ENCODE measurements around the gene PBXIP1. TPM values are rescaled to one million over a fixed set of nuclear protein-coding genes. Genes with fewer than 3 reads are reported as not detected.

Gene PBXIP1
- total and polyA plus RNA-seq, 2 of the 13 experiments (the other 11 are each of a cell fraction or from before 2014, with no cell fraction given), result 16.3 to 31.9 TPM

DNA sequence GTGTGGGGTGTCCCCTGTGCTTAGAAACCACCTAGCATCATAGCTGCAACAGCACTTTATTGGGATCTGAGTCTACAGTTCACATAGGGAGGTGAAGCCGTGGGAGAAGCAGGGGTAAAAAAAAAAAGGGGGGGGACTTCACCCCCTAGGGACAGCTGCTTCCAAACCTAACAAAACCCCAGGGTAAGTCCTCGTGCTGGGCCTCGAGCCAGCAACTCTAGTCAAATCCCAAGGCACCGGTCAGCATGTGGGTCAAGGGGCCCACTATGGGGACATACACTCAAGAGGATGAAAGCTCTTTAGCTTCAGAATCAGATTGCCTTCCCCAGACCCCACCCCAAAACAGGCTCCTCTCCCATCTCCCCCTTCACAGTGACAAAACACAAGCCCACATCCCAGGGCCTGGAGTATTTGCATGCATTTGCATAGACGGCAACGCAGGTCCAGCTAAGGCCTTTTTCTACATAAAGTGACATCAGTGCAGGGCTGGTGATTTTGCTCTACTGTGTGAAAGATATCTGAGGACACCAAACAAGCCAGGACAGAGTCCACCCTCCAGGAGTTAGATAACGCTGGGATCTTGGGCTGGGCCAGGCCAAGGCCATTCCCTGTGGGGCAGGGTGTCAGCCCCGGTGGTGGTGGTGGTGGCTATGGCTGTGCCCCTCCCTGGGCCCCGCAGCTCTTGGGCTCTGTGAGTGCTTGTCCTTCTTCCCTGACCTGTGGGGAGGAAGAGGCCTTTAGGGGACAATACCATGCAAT is 11.3 kb downstream of the PBXIP1 start (continued):
- TF ChIP-seq, protein P1, sequence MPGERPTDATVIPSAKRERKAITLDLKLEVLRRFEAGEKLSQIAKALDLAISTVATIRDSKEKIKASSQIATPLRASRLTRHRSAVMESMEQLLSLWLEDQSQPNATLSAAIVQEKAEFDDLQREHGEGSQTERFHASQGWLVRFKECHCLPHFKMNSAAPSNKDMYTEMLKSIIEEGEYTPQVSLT (CRISPR knock-in tag; IDR thresholded peaks at IDR 0.05; ENCODE audit: borderline replicate concordance, low read depth), result no peak
- TF ChIP-seq RXRB (CRISPR knock-in tag; IDR thresholded peaks at IDR 0.05; ENCODE audit: borderline replicate concordance), result peak; percentile 98
- peak; percentile 36; the same call in 1 of the 2 replicates for TF ChIP-seq ATF7 (IDR thresholded peaks at IDR 0.05)
- TF ChIP-seq ATF7 (CRISPR knock-in tag; IDR thresholded peaks at IDR 0.05), result peak; percentile 56
- TF ChIP-seq PAF1 (CRISPR knock-in tag; IDR thresholded peaks at IDR 0.05), result no peak
- no peak for TF ChIP-seq LBX2 (CRISPR knock-in tag; IDR thresholded peaks at IDR 0.05; ENCODE audit: borderline replicate concordance)
- TF ChIP-seq PHF21A (CRISPR knock-in tag; IDR thresholded peaks at IDR 0.05), result peak; percentile 95
- peak; percentile 68; the same call in 1 of the 2 replicates for TF ChIP-seq ARID4A (CRISPR knock-in tag; IDR thresholded peaks at IDR 0.05; ENCODE audit: borderline replicate concordance)
- TF ChIP-seq ZNF570 (CRISPR knock-in tag; IDR thresholded peaks at IDR 0.05; ENCODE audit: borderline replicate concordance), result no peak
- peak; percentile 68 for TF ChIP-seq GFI1 (CRISPR knock-in tag; IDR thresholded peaks at IDR 0.05; ENCODE audit: borderline replicate concordance)
- no peak for TF ChIP-seq ZNF282 (IDR thresholded peaks at IDR 0.05; ENCODE audit: partially characterized antibody)
- TF ChIP-seq ARID2 (CRISPR knock-in tag; IDR thresholded peaks at IDR 0.05; ENCODE audit: borderline replicate concordance), result no peak
- TF ChIP-seq HNRNPL (IDR thresholded peaks at IDR 0.05; ENCODE audit: low read depth, low read length), result no peak
- no peak for TF ChIP-seq ZNF577 (CRISPR knock-in tag; IDR thresholded peaks at IDR 0.05; ENCODE audit: borderline replicate concordance, low read depth)
- TF ChIP-seq, protein P2, sequence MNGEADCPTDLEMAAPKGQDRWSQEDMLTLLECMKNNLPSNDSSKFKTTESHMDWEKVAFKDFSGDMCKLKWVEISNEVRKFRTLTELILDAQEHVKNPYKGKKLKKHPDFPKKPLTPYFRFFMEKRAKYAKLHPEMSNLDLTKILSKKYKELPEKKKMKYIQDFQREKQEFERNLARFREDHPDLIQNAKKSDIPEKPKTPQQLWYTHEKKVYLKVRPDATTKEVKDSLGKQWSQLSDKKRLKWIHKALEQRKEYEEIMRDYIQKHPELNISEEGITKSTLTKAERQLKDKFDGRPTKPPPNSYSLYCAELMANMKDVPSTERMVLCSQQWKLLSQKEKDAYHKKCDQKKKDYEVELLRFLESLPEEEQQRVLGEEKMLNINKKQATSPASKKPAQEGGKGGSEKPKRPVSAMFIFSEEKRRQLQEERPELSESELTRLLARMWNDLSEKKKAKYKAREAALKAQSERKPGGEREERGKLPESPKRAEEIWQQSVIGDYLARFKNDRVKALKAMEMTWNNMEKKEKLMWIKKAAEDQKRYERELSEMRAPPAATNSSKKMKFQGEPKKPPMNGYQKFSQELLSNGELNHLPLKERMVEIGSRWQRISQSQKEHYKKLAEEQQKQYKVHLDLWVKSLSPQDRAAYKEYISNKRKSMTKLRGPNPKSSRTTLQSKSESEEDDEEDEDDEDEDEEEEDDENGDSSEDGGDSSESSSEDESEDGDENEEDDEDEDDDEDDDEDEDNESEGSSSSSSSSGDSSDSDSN (CRISPR knock-in tag; IDR thresholded peaks at IDR 0.05), result no peak; the same call in 1 of the 2 replicates
